GM19438 (cell line): Measurements from ENCODE around the gene SH3TC1.

Source experiments
- ATAC-seq: cut with Tn5 transposase; IDR thresholded peaks from one replicate; pipeline ENCODE4 v1.9.1; 2021; ENCODE audit warnings: low read depth; ENCODE audit not compliant: unreplicated experiment

The SH3TC1 gene

GRCh38 chr4:8257854-8258253 lies 58.8 kb downstream of the SH3TC1 start:
- no peak for ATAC-seq

GRCh38 chr4:8258552-8259212 lies 59.6 kb downstream of the SH3TC1 start:
- ATAC-seq: no peak

- ATAC-seq: no peak
These were observed 60.8 kb downstream of the SH3TC1 start for GRCh38 chr4:8259743-8260430.

GRCh38 chr4:8260656-8261111 lies 61.6 kb downstream of the SH3TC1 start:
- no peak for ATAC-seq

- no peak for ATAC-seq
These were observed 62.9 kb downstream of the SH3TC1 start for GRCh38 chr4:8261851-8262535.

- ATAC-seq: no peak
These were observed 63.7 kb downstream of the SH3TC1 start for GRCh38 chr4:8262637-8263322.

- ATAC-seq: no peak
These were observed 64.3 kb downstream of the SH3TC1 start for GRCh38 chr4:8263397-8263796.

GRCh38 chr4:8264106-8264505 lies 65.0 kb downstream of the SH3TC1 start:
- no peak for ATAC-seq

GRCh38 chr4:8265171-8265929 lies 66.3 kb downstream of the SH3TC1 start:
- ATAC-seq: no peak

GRCh38 chr4:8266088-8266487 lies 67.0 kb downstream of the SH3TC1 start:
- no peak for ATAC-seq

GRCh38 chr4:8266508-8266907 lies 67.4 kb downstream of the SH3TC1 start:
- no peak for ATAC-seq

- no peak for ATAC-seq
These were observed 68.0 kb downstream of the SH3TC1 start for GRCh38 chr4:8267077-8267476.

- no peak for ATAC-seq
These were observed 69.1 kb downstream of the SH3TC1 start for GRCh38 chr4:8268211-8268610.

- no peak for ATAC-seq
These were observed 69.9 kb downstream of the SH3TC1 start for GRCh38 chr4:8268901-8269534.

GRCh38 chr4:8269535-8270417 lies 70.7 kb downstream of the SH3TC1 start, which contains the start of gene HTRA3:
Gene HTRA3 (plus strand): TSS chr4:8269754. CDS start chr4:8269969, 215 bp downstream.
- no peak for ATAC-seq

- ATAC-seq: no peak
These were observed 71.3 kb downstream of the SH3TC1 start for GRCh38 chr4:8270418-8270771.

- ATAC-seq: no peak
These were observed 72.1 kb downstream of the SH3TC1 start for GRCh38 chr4:8270912-8271815.

- no peak for ATAC-seq
These were observed 72.7 kb downstream of the SH3TC1 start for GRCh38 chr4:8271821-8272220.
